ACC112 (cell line): Measurements from ENCODE around the gene KRTAP5-4.
"Not testable (repeated sequence)": the region's sequence is repeated elsewhere in the genome, so short reads cannot be mapped to it uniquely, and the experiment has no call there.

Experiments
- H2AFZ ChIP-seq: fragments of 200-600 bp; sonication (generic); one replicate; pipeline ENCODE4 v1.6.0; 2017; ENCODE audit warnings: antibody characterized with exemption, low read length; ENCODE audit not compliant: unreplicated experiment
- H3K27ac ChIP-seq: fragments of 200-600 bp; sonication (generic); 2 replicates; pipeline ENCODE4 v1.5.1; 2014; ENCODE audit warnings: low read depth, mild to moderate bottlenecking, antibody characterized with exemption, low read length, moderate library complexity
- H3K27me3 ChIP-seq: fragments of 200-600 bp; sonication (generic); 2 replicates; pipeline ENCODE4 v1.6.1; 2014; ENCODE audit warnings: mild to moderate bottlenecking, antibody characterized with exemption, low read length, moderate library complexity, mixed read lengths; ENCODE audit not compliant: insufficient read depth
- H3K36me3 ChIP-seq: fragments of 200-600 bp; sonication (generic); 2 replicates; pipeline ENCODE4 v1.6.1; 2016; ENCODE audit warnings: mild to moderate bottlenecking, antibody characterized with exemption, low read length, moderate library complexity, mixed read lengths; ENCODE audit not compliant: insufficient read depth
- H3K4me1 ChIP-seq: fragments of 200-600 bp; sonication (generic); one replicate; pipeline ENCODE4 v1.6.1; 2016; ENCODE audit warnings: low read length, mixed read lengths; ENCODE audit not compliant: insufficient read depth, unreplicated experiment, control insufficient read depth
- H3K4me3 ChIP-seq: fragments of 200-600 bp; sonication (generic); 2 replicates; pipeline ENCODE4 v1.5.1; 2014; ENCODE audit warnings: mild to moderate bottlenecking, low read depth, low read length
- H3K79me2 ChIP-seq: fragments of 200-600 bp; sonication (generic); one replicate; pipeline ENCODE4 v1.6.0; 2016; ENCODE audit warnings: low read length; ENCODE audit not compliant: control insufficient read depth, unreplicated experiment, insufficient read depth

The KRTAP5-4 gene

DNA sequence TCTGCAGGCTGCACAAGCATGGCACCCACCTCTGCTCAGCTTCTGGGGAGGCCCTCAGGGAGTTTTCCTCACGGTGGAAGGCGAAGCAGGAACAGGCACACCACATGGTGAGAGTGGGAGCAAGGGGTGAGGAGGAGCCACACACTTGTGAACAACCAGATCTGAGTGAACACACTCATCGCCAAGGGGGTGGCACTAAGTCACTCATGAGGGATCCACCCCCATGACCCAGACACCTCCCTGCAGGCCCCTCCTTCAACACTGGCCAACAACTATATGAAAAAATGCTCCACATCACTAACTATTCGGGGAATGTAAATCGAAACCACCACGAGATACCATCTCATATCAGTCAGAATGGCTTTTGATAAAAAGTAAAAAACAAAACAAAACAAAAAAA, 23.1 kb downstream of the KRTAP5-4 start:
- H3K36me3 ChIP-seq: no peaks in the 10 kb centered on the region

GRCh38 chr11:1598406-1598805, 23.5 kb downstream of the KRTAP5-4 start:
- not testable (repeated sequence) for H3K27ac ChIP-seq, H3K79me2 ChIP-seq, H3K4me3 ChIP-seq, H3K36me3 ChIP-seq, H2AFZ ChIP-seq, H3K4me1 ChIP-seq
- H3K27me3 ChIP-seq: peaks cover 91% of the 10 kb centered on the region

More for the DNA sequence above, 23.1 kb downstream of the KRTAP5-4 start:
- H3K4me3 ChIP-seq: no peak overlapping the region
- no peak overlapping the region for H3K27ac ChIP-seq
- H3K27me3 ChIP-seq: peaks cover 91% of the 10 kb centered on the region
- no peaks in the 10 kb centered on the region for H3K79me2 ChIP-seq
- no peak overlapping the region for H2AFZ ChIP-seq
- no peaks in the 10 kb centered on the region for H3K4me1 ChIP-seq

DNA sequence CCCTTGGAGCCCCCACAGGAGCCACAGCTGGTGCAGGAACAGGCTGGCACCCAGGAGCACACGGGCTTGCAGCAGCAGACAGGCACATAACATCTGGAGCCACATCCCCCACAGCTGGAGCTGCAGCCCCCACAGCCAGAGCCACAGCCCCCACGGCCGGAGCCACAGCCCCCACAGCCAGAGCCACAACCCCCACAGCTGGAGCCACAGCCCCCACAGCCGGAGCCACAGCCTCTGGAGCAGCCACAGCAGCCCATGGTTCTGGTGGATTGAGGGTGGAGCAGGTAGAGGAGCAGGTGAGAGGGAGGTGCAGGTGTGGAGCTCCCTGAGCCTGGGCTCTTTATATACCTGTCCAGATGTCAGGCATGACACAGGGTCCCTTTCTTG, 24.0 kb downstream of the KRTAP5-4 start, which contains the start of gene KRTAP5-2:
Gene KRTAP5-2, minus strand, starts transcription at position 301 of the 387 bp plus-strand sequence. Its CDS starts 44 bp downstream, at position 257.
- H3K27ac ChIP-seq: no peak within 1 kb of the TSS
- no peaks in the 10 kb centered on the region for H3K4me1 ChIP-seq
- H3K27me3 ChIP-seq: peaks cover 89% of the 10 kb centered on the region
- H3K79me2 ChIP-seq: no peaks in the 10 kb centered on the region
- no peak within 1 kb of the TSS for H2AFZ ChIP-seq
- H3K4me3 ChIP-seq: no peak within 1 kb of the TSS
- no peaks in the 10 kb centered on the region for H3K36me3 ChIP-seq

- Histone ChIP-seq H3K27ac (no peak overlapping the region), H2AFZ (no peak overlapping the region), H3K27me3 (peaks cover 88% of the 10 kb centered on the region), H3K4me3 (no peak overlapping the region), H3K79me2 (no peaks in the 10 kb centered on the region), H3K36me3 (no peaks in the 10 kb centered on the region), H3K4me1 (no peaks in the 10 kb centered on the region)
Measured at GRCh38 chr11:1597331-1597993, 24.5 kb downstream of the KRTAP5-4 start.

DNA sequence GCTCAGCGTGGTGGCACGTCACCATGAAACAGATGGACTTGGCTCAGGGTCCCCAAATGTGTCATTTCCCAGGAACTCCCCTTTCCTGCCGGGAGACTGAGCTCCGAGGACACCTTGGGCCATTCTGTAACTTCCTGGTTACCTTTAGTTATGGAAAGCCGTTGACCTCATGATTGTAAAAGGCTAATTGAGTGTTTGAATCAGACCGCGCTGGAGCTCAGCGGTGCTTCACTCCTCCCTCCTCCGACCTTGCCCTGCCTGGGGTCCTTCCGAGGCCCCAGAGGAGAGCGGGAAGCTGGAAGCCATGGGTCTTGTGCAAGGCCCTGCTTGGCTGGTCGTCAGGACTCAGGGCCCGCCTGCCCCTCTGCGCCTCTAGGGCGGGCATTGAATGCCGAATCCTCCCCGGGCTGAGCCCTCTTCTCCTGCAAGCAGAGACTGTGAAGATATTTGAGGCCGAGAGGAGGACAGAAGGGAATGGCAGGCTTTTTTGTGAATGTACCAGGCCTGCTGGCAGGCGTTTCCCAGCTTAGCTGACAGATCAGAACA, 25.3 kb downstream of the KRTAP5-4 start:
- H2AFZ ChIP-seq, H3K79me2 ChIP-seq, H3K4me1 ChIP-seq, H3K27ac ChIP-seq, H3K36me3 ChIP-seq, H3K4me3 ChIP-seq: not testable (repeated sequence)
- H3K27me3 ChIP-seq: peaks cover 88% of the 10 kb centered on the region

- H3K36me3 ChIP-seq, H3K4me1 ChIP-seq, H2AFZ ChIP-seq, H3K27ac ChIP-seq, H3K4me3 ChIP-seq, H3K79me2 ChIP-seq: not testable (repeated sequence)
- H3K27me3 ChIP-seq: peaks cover 87% of the 10 kb centered on the region
Measured at GRCh38 chr11:1595994-1596575, 25.9 kb downstream of the KRTAP5-4 start.

GRCh38 chr11:1592628-1593027, 29.3 kb downstream of the KRTAP5-4 start:
- no peaks in the 10 kb centered on the region for H3K4me1 ChIP-seq
- peaks cover 83% of the 10 kb centered on the region for H3K27me3 ChIP-seq
- H2AFZ ChIP-seq: no peak overlapping the region
- H3K79me2 ChIP-seq: no peaks in the 10 kb centered on the region
- H3K27ac ChIP-seq: no peak overlapping the region
- no peaks in the 10 kb centered on the region for H3K36me3 ChIP-seq
- H3K4me3 ChIP-seq: no peak overlapping the region

GRCh38 chr11:1589996-1590395, 31.9 kb downstream of the KRTAP5-4 start:
- Histone ChIP-seq H3K4me3 (no peak overlapping the region), H3K36me3 (no peaks in the 10 kb centered on the region), H3K27ac (no peak overlapping the region), H3K27me3 (peaks cover 66% of the 10 kb centered on the region), H3K4me1 (no peaks in the 10 kb centered on the region), H2AFZ (no peak overlapping the region), H3K79me2 (no peaks in the 10 kb centered on the region)

DNA sequence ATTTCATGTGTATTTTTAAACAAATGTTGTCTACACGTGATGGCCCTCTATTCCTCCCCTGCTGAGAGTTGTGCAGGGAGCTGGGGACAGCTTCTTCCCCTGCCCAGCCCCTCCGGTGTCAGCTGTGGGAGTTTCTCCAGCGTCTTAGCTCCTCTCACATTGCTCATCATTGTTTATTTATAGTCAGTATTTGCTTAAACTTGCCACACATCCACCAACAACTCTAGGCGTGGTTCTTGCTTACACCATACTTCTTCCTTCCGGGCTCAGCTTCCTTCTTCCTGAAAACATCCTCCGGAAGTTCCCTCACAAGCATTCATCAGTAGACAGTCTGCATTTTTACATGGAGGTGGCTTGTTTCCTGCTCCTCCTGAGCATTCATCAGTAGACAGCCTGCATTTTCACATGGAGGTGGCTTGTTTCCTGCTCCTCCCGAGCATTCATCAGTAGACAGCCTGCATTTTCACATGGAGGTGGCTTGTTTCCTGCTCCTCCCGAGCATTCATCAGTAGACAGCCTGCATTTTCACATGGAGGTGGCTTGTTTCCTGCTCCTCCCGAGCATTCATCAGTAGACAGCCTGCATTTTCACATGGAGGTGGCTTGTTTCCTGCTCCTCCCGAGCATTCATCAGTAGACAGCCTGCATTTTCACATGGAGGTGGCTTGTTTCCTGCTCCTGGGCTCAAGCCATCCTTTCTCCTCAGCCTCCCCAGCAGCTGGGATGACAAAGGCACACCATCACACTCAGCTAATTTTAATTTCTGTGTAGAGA, 32.6 kb downstream of the KRTAP5-4 start:
- H3K79me2 ChIP-seq, H3K27ac ChIP-seq, H2AFZ ChIP-seq, H3K4me1 ChIP-seq, H3K36me3 ChIP-seq, H3K4me3 ChIP-seq: not testable (repeated sequence)
- peaks cover 61% of the 10 kb centered on the region for H3K27me3 ChIP-seq

DNA sequence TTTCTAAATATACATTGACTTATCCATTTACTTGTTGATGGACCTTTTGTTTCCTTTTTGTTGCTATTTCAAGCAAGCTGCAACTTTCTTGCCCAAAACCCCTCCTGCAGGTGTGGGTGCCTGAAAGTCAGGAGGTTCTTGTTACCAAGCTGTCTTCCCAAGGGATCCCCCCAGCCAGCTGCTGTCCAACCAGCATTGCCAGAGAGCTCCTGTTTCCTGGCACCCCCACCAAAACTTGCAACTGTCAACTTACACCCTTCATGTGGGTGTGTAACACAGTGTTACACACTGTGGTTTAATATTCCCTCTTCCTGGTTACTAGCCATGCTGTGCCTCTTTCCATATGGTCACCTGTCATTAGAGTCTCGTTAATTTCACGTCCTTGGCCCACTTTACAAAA, 35.2 kb downstream of the KRTAP5-4 start:
- H2AFZ ChIP-seq: no peak overlapping the region

More for the DNA sequence above, 35.2 kb downstream of the KRTAP5-4 start:
- Histone ChIP-seq H3K4me1 (no peaks in the 10 kb centered on the region), H3K27me3 (peaks cover 48% of the 10 kb centered on the region), H3K79me2 (no peaks in the 10 kb centered on the region), H3K4me3 (no peak overlapping the region), H3K36me3 (no peaks in the 10 kb centered on the region), H3K27ac (no peak overlapping the region)
